Right lobe of liver (tissue), 6 donors: Measurements from ENCODE around the gene RACK1. TPM values are rescaled to one million over a fixed set of nuclear protein-coding genes. Genes with fewer than 3 reads are reported as not detected.

Experiments used
- ATAC-seq, 4 donors: fragments of 200-7000 bp; cut with Tn5 transposase; one replicate each; pipeline ENCODE4 v1.9.1; 2020; ENCODE audit warnings: mild to moderate bottlenecking in 4 of 4, moderate library complexity in 4 of 4
- DNase-seq, 3 donors: peaks; one replicate each; pipeline ENCODE4 v3.0.0-alpha.2; 2020
- H3K27ac ChIP-seq, 3 donors: fragments of 200-600 bp; one replicate each; pipeline ENCODE4 v1.8.0; 2022
- H3K27me3 ChIP-seq, 2 donors: fragments of 200-600 bp; one replicate each; pipeline ENCODE4 v1.8.0; 2022
- H3K36me3 ChIP-seq, 4 donors: fragments of 200-600 bp; sonication (generic) in 1 of 4; one replicate each; pipeline versions ENCODE4 v1.5.1 to v1.8.0; 2017 to 2022; ENCODE audit warnings: control low read depth in 1 of 4
- H3K4me1 ChIP-seq, 4 donors: fragments of 200-600 bp; sonication (generic) in 1 of 4; one replicate each; pipeline versions ENCODE4 v1.5.1 to v1.8.0; 2017 to 2022; ENCODE audit warnings: control low read depth in 1 of 4
- H3K4me3 ChIP-seq, 3 donors: fragments of 200-600 bp; one replicate each; pipeline ENCODE4 v1.8.0; 2022
- H3K9me3 ChIP-seq, 4 donors: fragments of 200-600 bp; sonication (generic) in 1 of 4; one replicate each; pipeline versions ENCODE4 v1.5.1 to v1.8.0; 2017 to 2022; ENCODE audit warnings: control low read depth in 1 of 4
- POLR2A ChIP-seq: fragments of 450-650 bp; IDR thresholded peaks from one replicate; pipeline ENCODE4 v1.6.1; 2017; ENCODE audit warnings: antibody characterized with exemption, mild to moderate bottlenecking
- WGBS: methylation state at CpG from one replicate; pipeline ENCODE4 v1.1.6; 2018; ENCODE audit warnings: low coverage, low lambda C conversion rate; ENCODE audit not compliant: insufficient coverage; ENCODE audit errors: missing lambda C conversion rate; 5-methylcytosine and 5-hydroxymethylcytosine counted together
- intact Hi-C, 2 donors: fragments of 100-400 bp; cut with DNase I; formaldehyde crosslinking; loops; one replicate each; pipeline versions ENCODE4 v1.11.2 to v1.14.1; 2022
- total RNA-seq, 6 experiments: library from RNA; depleted of rRNA in 2 of 6; stranded (reverse); fragments of >200 nt in 2 of 6; fragmentation: NEBNext Ultra II Directional in 3 of 6; extraction: Animal tissue kit (Norgen Biotek cat#: 25700) in 3 of 6; gene quantifications; one replicate each; pipeline versions ENCODE4 v1.1.0 to v1.2.4, GENCODE V29; 2016 to 2023
- TF ChIP-seq, protein P1 (sequence below), 4 donors: fragments of 200-600 bp in 3 of 4; fragments of 450-650 bp in 1 of 4; IDR thresholded peaks; one replicate each; pipeline versions ENCODE4 v1.5.1 to v1.8.0; 2016 to 2022; ENCODE audit warnings: antibody characterized with exemption in 4 of 4, mild to moderate bottlenecking in 2 of 4
- donor health status: DM: no; HTN: yes; CAD: no.
- donor health status: DM: no; HTN: no; CAD: no.
- donor health status: DM: no; HTN: no; CAD: no.
- donor health status: DM: no; HTN: yes; CAD: no.
- donor health status: DM: no; HTN: yes; CAD: no.

The RACK1 gene
- total RNA-seq, 6 experiments from 2014 or later, result 470 to 1,156 (median 552) TPM

DNA sequence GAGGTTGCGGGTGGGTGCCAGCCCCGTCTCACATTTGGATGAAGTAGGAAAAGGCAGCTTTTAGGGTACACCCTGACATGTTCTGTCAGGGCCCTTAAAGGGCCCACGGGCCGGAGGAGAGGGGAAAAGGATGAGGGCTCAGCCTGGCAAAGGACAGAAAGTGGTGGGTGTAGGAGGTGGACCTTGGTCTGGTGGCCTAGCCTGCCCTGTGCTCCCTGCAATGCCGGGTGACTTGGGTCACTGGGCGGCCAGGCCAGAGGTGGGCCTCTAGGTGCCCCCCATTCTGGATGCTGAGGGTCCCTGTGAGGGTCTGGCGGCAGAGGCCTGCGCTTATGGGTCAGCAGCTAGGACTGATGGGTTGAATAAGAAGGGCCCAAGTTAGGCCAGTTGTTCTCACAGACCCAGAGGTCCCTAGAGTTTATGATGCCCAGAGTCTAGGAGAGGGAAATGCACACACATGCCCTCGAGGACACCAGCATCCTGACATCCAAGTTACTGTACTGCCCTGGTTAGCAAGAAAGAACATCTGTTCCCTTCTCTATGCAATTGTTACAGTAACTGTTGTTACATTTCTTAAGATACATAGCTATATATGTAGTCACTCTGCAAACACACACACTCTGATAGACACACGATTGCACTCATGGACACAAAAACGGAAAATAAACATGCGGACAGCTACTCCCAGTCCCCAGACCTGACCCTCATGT lies 51.2 kb downstream of the RACK1 start:
- WGBS, result 38% methylated on average over 7 of the region's 12 CpGs
- Histone ChIP-seq H3K27me3 (no peaks in the 10 kb centered on the region), H3K36me3 (no peaks in the 10 kb centered on the region), H3K4me1 (peaks cover 0 to 32% (median 0%) of the 10 kb centered on the region in 4 donors), H3K9me3 (no peaks in the 10 kb centered on the region), H3K4me3 (peak overlapping the region; percentile 71 to 88 (median 71)), H3K27ac (peak overlapping the region; percentile 63 to 90 (median 84))
- DNase-seq, result peak in 1 of 3 donors; percentile 33
- TF ChIP-seq POLR2A, result no peak
- TF ChIP-seq, protein P1, sequence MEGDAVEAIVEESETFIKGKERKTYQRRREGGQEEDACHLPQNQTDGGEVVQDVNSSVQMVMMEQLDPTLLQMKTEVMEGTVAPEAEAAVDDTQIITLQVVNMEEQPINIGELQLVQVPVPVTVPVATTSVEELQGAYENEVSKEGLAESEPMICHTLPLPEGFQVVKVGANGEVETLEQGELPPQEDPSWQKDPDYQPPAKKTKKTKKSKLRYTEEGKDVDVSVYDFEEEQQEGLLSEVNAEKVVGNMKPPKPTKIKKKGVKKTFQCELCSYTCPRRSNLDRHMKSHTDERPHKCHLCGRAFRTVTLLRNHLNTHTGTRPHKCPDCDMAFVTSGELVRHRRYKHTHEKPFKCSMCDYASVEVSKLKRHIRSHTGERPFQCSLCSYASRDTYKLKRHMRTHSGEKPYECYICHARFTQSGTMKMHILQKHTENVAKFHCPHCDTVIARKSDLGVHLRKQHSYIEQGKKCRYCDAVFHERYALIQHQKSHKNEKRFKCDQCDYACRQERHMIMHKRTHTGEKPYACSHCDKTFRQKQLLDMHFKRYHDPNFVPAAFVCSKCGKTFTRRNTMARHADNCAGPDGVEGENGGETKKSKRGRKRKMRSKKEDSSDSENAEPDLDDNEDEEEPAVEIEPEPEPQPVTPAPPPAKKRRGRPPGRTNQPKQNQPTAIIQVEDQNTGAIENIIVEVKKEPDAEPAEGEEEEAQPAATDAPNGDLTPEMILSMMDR (IDR thresholded peaks at IDR 0.05), result no peak
- no peak for ATAC-seq
- intact Hi-C loops, result no loop called here

DNA sequence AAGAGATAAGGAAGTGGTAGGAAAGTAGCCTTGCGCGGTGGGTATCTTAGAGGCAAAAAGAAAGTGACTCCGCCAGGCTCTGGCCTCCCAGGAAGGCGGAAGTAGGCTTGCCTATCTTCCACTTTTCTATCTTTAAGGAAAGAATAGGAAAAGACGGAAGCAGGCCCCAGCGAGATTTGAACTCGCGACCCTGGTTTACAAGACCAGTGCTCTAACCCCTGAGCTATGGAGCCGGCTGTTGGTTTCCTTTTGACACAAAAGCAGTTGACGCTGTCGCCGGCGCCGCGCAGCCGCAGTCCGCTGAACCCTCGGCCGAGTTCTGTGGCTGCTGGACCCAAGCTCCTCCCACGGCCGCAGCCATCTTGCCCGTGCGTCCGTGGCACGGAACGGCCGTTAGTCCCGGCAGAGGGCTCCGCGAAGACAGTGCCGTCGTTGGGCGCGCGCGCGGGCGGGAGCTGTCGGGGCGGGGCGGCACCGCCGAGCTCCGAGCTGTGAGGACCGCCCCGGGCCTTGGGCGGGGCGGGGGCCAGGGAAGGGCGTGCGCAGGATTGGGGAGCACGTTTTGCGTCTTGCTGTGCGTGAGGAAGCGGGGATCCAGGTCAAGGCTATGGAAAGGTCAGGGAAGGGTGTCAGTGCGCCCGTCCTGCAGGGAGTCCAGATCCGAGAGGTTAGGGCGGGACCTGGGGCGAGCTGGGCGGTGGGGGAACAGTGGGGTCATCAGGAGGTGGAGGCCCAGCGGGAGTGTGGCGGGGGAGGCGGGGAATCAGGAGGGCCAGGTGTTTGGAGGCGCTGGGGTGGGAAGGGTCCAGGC lies 52.0 kb downstream of the RACK1 start:
- ATAC-seq (peak; percentile 70 to 89 (median 78)), DNase-seq (peak; percentile 94 to 95 (median 95))
- peak; percentile 46 for TF ChIP-seq POLR2A
- TF ChIP-seq, protein P1 (IDR thresholded peaks at IDR 0.05), result no peak
- Histone ChIP-seq H3K9me3 (no peaks in the 10 kb centered on the region), H3K4me3 (peak overlapping the region; percentile 71 to 88 (median 71)), H3K36me3 (no peaks in the 10 kb centered on the region), H3K27me3 (no peaks in the 10 kb centered on the region), H3K27ac (peak overlapping the region; percentile 63 to 90 (median 84)), H3K4me1 (peaks cover 0 to 32% (median 0%) of the 10 kb centered on the region in 4 donors)
- 0% methylated on average over 22 of the region's 64 CpGs for WGBS
- intact Hi-C loops, result no loop called here

DNA sequence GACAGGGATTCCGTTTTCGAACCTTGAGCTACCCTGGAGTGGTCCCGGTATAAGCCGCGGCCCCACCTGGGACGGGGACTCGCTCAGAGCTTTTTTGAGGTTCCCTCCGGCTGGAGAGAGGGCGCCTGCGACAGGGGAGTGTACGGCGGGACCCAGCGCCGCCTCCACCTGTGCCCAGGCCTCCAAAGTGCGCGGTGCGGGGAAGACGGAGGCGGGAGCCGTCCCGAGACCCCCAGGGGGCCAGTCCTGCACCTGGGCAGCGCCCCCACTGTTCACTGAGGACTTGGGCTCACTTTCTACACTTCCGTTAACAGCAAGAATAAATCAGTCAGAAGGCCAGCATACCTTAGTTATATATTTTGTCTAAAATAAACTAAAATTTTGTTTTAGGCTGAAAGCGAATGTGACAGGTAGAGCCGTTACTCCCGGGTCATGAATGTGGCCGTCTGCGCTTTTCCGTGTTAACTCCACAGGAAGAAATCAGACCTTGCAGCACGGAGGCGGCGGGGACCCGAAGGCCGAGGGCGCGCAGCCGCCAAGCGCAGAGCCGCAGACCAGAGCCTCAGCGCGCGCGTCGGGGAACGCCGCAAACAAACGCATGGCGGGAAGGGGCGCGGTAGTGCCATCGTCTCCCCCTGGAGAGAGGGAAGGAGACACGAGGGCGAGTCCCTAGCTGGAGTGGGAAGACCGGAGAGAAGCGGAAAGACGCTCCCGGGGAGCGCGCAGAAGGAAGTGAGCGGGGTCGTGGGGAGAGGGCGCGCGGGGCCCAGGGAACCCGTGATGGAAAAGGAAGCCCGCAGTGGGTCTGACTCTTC lies 52.8 kb downstream of the RACK1 start:
- TF ChIP-seq POLR2A, result no peak
- TF ChIP-seq, protein P1 (IDR thresholded peaks at IDR 0.05), result peak in 3 of 4 donors; percentile 15 to 24 (median 22)
- H3K4me1 ChIP-seq, result peaks cover 0 to 32% (median 0%) of the 10 kb centered on the region in 4 donors
- H3K36me3 ChIP-seq, result no peaks in the 10 kb centered on the region
- ATAC-seq (peak; percentile 10 to 33 (median 25)), DNase-seq (peak in 2 of 3 donors; percentile 48 to 72)
- peak overlapping the region; percentile 56 to 90 (median 72) for H3K27ac ChIP-seq
- peak overlapping the region; percentile 71 to 88 (median 71) for H3K4me3 ChIP-seq
- WGBS, result under 1% methylated on average over 38 of the region's 66 CpGs
- H3K27me3 ChIP-seq, result no peaks in the 10 kb centered on the region
- H3K9me3 ChIP-seq, result no peaks in the 10 kb centered on the region
- intact Hi-C loops, result no loop called here
